Neuronal stem cell (in vitro differentiated cells): Measurements from ENCODE around the gene CIDEA.

Source experiments
- DNase-seq: peaks from one replicate; pipeline ENCODE4 v3.0.0-alpha.2; 2013; ENCODE audit warnings: low spot score
- H2AFZ ChIP-seq: one replicate; pipeline ENCODE4 v1.6.1; 2013; ENCODE audit warnings: mild to moderate bottlenecking, low read length, inconsistent platforms
- H2AK5ac ChIP-seq: 2 replicates; pipeline ENCODE4 v1.6.1; 2013; ENCODE audit warnings: low read depth, mild to moderate bottlenecking, inconsistent platforms, low read length, moderate library complexity, mixed read lengths
- H2BK120ac ChIP-seq: 2 replicates; pipeline ENCODE4 v1.6.1; 2013; ENCODE audit warnings: low read depth, mild to moderate bottlenecking, inconsistent platforms, low read length, moderate library complexity, mixed read lengths
- H2BK12ac ChIP-seq: one replicate; pipeline ENCODE4 v1.6.1; 2013; ENCODE audit warnings: low read length, inconsistent platforms
- H2BK15ac ChIP-seq: 2 replicates; pipeline ENCODE4 v1.6.1; 2013; ENCODE audit warnings: mild to moderate bottlenecking, low read length, inconsistent platforms, mixed read lengths
- H2BK5ac ChIP-seq: one replicate; pipeline ENCODE4 v1.6.1; 2013; ENCODE audit warnings: inconsistent platforms, mild to moderate bottlenecking, low read length, moderate library complexity
- H3K14ac ChIP-seq: one replicate; pipeline ENCODE4 v1.6.1; 2013; ENCODE audit warnings: low read length, inconsistent platforms
- H3K18ac ChIP-seq: 2 replicates; pipeline ENCODE4 v1.6.1; 2013; ENCODE audit warnings: low read length, inconsistent platforms
- H3K23ac ChIP-seq: 2 replicates; pipeline ENCODE4 v1.6.1; 2013; ENCODE audit warnings: low read depth, mild to moderate bottlenecking, mixed read lengths, low read length, inconsistent platforms; ENCODE audit not compliant: poor library complexity
- H3K27ac ChIP-seq: replicated peaks from 3 replicates; pipeline ENCODE4 v1.5.1; 2013; ENCODE audit warnings: low read length, inconsistent platforms
- H3K27me3 ChIP-seq, 3 experiments: 2 replicates each; pipeline ENCODE4 v1.6.1; 2013; ENCODE audit warnings: low read length in 3 of 3, mild to moderate bottlenecking in 2 of 3, inconsistent platforms in 1 of 3, low read depth in 1 of 3, mixed read lengths in 1 of 3, moderate library complexity in 1 of 3; ENCODE audit not compliant: control insufficient read depth in 3 of 3, insufficient read depth in 3 of 3
- H3K36me3 ChIP-seq, 2 donors: replicated peaks in 1 of 2; 2 replicates each; pipeline ENCODE4 v1.6.1; 2013; ENCODE audit warnings: low read length in 2 of 2; ENCODE audit not compliant: control insufficient read depth in 2 of 2, insufficient read depth in 2 of 2
- H3K4ac ChIP-seq: 2 replicates; pipeline ENCODE4 v1.6.1; 2013; ENCODE audit warnings: inconsistent platforms, mild to moderate bottlenecking, low read length, moderate library complexity
- H3K4me1 ChIP-seq, 2 donors: 1 replicate in 1 of 2; 2 replicates in 1 of 2; pipeline ENCODE4 v1.6.1; 2013; ENCODE audit warnings: low read length in 2 of 2, low read depth in 1 of 2; ENCODE audit not compliant: control insufficient read depth in 2 of 2, insufficient read depth in 1 of 2
- H3K4me2 ChIP-seq: one replicate; pipeline ENCODE4 v1.6.1; 2013; ENCODE audit warnings: mild to moderate bottlenecking, low read length, inconsistent platforms; ENCODE audit not compliant: insufficient read depth, poor library complexity, severe bottlenecking
- H3K4me3 ChIP-seq, 2 donors: 2 replicates each; pipeline ENCODE4 v1.5.1; 2013; ENCODE audit warnings: low read length in 2 of 2, mild to moderate bottlenecking in 2 of 2, inconsistent platforms in 1 of 2, moderate library complexity in 1 of 2
- H3K79me1 ChIP-seq: one replicate; pipeline ENCODE4 v1.6.1; 2013; ENCODE audit warnings: low read depth, mild to moderate bottlenecking, inconsistent platforms, low read length, moderate library complexity
- H3K9ac ChIP-seq: one replicate; pipeline ENCODE4 v1.6.1; 2013; ENCODE audit warnings: mild to moderate bottlenecking, low read depth, low read length, inconsistent platforms; ENCODE audit not compliant: poor library complexity
- H3K9me3 ChIP-seq, 2 donors: replicated peaks in 1 of 2; 2 replicates each; pipeline versions ENCODE3 to v1.6.1; 2013; ENCODE audit warnings: low read length in 2 of 2, mild to moderate bottlenecking in 2 of 2, inconsistent platforms in 1 of 2, low read depth in 1 of 2, mixed read lengths in 1 of 2, moderate library complexity in 1 of 2; ENCODE audit not compliant: control insufficient read depth in 2 of 2, insufficient read depth in 1 of 2
- H4K8ac ChIP-seq: one replicate; pipeline ENCODE4 v1.6.1; 2013; ENCODE audit warnings: low read depth, mild to moderate bottlenecking, inconsistent platforms, low read length, moderate library complexity
- H4K91ac ChIP-seq: one replicate; pipeline ENCODE4 v1.6.1; 2013; ENCODE audit warnings: low read length, low read depth, mild to moderate bottlenecking, inconsistent platforms; ENCODE audit not compliant: poor library complexity
- WGBS, 2 donors: extraction: QIAGEN DNeasy Blood & Tissue Kit; methylation state at CpG; one replicate each; pipeline ENCODE4 v1.1.7; 2013; ENCODE audit warnings: missing lambda C conversion rate in 2 of 2, mixed read lengths in 1 of 2; ENCODE audit not compliant: insufficient read length in 2 of 2, insufficient replicate concordance in 1 of 2; ENCODE audit errors: extremely low coverage in 2 of 2; 5-methylcytosine and 5-hydroxymethylcytosine counted together

The CIDEA gene

DNA sequence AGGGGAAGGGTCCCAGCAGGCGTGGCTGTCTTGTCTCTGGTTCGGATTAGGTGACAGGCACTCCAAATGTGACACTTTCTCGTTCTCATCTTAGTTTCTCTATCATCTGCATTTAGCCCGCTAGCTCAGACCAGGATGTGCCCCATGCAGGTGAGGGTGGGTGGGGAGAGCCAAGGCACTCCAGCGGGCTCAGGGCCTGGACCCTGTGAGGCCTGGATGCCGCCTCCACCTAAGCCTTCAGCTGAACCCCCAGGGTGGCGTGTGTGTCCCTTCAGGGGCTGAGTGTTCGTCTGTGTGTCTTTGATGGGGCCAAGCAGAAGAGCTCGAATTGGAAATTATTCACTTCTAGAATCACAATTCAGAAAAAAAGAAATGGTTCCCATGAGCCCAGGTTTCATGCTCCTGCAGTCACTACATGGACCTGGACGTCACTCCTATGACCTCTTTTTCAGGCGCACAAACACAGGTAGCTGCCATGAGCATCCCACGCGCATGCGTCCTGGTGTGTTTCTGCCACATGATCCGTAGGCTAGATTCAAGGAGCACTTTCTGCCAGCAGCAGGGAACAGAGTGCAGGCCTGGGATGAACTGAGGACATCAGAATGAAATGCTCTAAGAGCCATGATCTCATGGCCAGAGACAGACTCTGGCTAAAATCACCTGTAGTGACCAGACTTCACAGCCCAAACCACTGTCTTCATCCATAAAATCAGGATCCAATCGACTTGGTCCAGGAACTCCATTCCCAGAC, 25.8 kb downstream of the CIDEA start:
- Histone ChIP-seq H3K4ac (peak overlapping the region; percentile 31), H3K23ac (no peak overlapping the region), H3K9ac (peak overlapping the region; percentile 74), H3K9me3 (no peaks in the 10 kb centered on the region), H2AFZ (peak overlapping the region; percentile 86), H2BK120ac (no peak overlapping the region), H3K4me3 (peak overlapping the region in 1 of 2 donors; percentile 41), H3K36me3 (no peaks in the 10 kb centered on the region), H3K18ac (peak overlapping the region; percentile 94), H2BK12ac (peak overlapping the region; percentile 82), H4K8ac (peak overlapping the region; percentile 43), H2BK15ac (peak overlapping the region; percentile 8), H3K14ac (no peak overlapping the region), H2BK5ac (peak overlapping the region; percentile 69), H3K27me3 (peaks cover 0 to 11% (median 0%) of the 10 kb centered on the region in 3 experiments), H3K4me2 (no peak overlapping the region), H2AK5ac (peak overlapping the region; percentile 93), H4K91ac (peak overlapping the region; percentile 61), H3K79me1 (no peaks in the 10 kb centered on the region), H3K4me1 (peaks cover 19 to 20% of the 10 kb centered on the region in 2 donors), H3K27ac (peak overlapping the region; percentile 94)
- WGBS, 2 donors, result no CpG with 5 or more reads among the region's 16 CpGs
- DNase-seq, result no peak

DNA sequence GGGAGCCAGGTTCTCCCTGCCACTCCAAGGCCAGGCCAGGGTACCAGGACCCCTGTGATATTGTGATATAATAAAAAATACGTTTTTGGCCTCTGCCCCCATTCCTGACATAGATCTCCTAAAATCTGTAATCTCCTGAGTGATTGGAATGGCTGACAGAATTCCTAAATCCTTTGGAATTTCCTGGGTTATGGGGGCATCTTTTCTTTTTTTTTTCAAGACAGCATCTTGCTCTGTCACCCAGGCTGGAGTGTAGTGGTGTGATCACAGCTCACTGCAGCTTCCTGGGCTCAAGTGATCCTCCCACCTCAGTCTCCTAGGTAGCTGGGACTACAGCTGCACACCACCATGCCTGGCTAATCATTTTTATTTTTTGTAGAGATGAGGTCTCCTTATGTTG, 27.7 kb downstream of the CIDEA start:
- peaks cover 19 to 20% of the 10 kb centered on the region in 2 donors for H3K4me1 ChIP-seq
- no peak overlapping the region for H2BK120ac ChIP-seq
- H2AK5ac ChIP-seq, result no peak overlapping the region
- H3K79me1 ChIP-seq, result no peaks in the 10 kb centered on the region
- H2BK5ac ChIP-seq, result no peak overlapping the region
- no peak overlapping the region for H3K4me3 ChIP-seq
- no peaks in the 10 kb centered on the region for H3K9me3 ChIP-seq
- no peak overlapping the region for H3K4me2 ChIP-seq
- peaks cover 0 to 26% (median under 1%) of the 10 kb centered on the region in 3 experiments for H3K27me3 ChIP-seq
- DNase-seq, result no peak
- H2BK15ac ChIP-seq, result peak overlapping the region; percentile 62
- no peak overlapping the region for H4K8ac ChIP-seq
- peak overlapping the region; percentile 61 for H3K18ac ChIP-seq
- no peak overlapping the region for H2AFZ ChIP-seq
- WGBS, 2 donors, result no CpG with 5 or more reads among the region's 1 CpG
- H3K9ac ChIP-seq, result no peak overlapping the region
- H4K91ac ChIP-seq, result no peak overlapping the region
- peak overlapping the region; percentile 14 for H2BK12ac ChIP-seq
- peak overlapping the region; percentile 60 for H3K23ac ChIP-seq
- no peak overlapping the region for H3K27ac ChIP-seq
- no peak overlapping the region for H3K4ac ChIP-seq
- H3K36me3 ChIP-seq, result no peaks in the 10 kb centered on the region
- H3K14ac ChIP-seq, result no peak overlapping the region

DNA sequence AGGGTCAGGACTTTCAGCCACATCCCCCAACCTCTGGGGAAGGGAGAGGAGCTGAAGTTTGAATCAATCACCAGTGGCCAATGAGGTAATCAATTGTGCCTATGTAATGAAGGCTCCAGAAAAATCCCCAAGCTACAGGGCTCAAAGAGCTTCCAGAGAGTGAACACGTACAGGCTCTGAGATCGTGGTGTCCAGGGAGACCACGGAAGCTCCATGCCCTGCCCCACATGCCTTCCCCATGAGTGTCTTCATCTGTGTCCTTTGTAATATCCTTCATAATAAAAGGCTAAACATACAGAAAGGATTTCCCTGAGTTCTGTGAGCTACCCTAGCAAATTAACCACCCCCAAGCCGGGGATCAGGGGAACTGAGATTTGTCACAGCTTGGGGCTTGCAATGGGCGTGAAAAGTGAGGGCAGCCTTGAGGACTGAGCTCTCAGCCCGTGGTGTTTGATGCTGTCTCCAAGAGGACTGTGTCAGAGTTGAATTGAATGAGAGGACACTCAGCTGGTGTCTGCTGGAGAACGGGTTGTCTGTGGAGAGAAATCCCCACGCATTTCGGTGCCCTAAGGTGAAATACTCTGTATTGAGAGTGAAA, 28.4 kb downstream of the CIDEA start:
- peaks cover 2 to 33% (median 7%) of the 10 kb centered on the region in 3 experiments for H3K27me3 ChIP-seq
- H3K27ac ChIP-seq, result no peak overlapping the region
- no peak overlapping the region for H2BK5ac ChIP-seq
- no peak for DNase-seq
- H3K4ac ChIP-seq, result no peak overlapping the region
- no peak overlapping the region for H3K23ac ChIP-seq
- no peak overlapping the region for H4K8ac ChIP-seq
- no peaks in the 10 kb centered on the region for H3K36me3 ChIP-seq
- no CpG with 5 or more reads among the region's 9 CpGs for WGBS, 2 donors
- H3K79me1 ChIP-seq, result no peaks in the 10 kb centered on the region
- no peak overlapping the region for H2AK5ac ChIP-seq
- H3K4me3 ChIP-seq, result no peak overlapping the region
- H3K4me2 ChIP-seq, result no peak overlapping the region
- no peak overlapping the region for H2BK120ac ChIP-seq
- H4K91ac ChIP-seq, result no peak overlapping the region
- H2AFZ ChIP-seq, result peak overlapping the region; percentile 4
- peaks cover 21 to 22% of the 10 kb centered on the region in 2 donors for H3K4me1 ChIP-seq
- no peak overlapping the region for H2BK12ac ChIP-seq
- no peaks in the 10 kb centered on the region for H3K9me3 ChIP-seq
- H3K9ac ChIP-seq, result no peak overlapping the region
- no peak overlapping the region for H3K14ac ChIP-seq
- H2BK15ac ChIP-seq, result no peak overlapping the region
- no peak overlapping the region for H3K18ac ChIP-seq

DNA sequence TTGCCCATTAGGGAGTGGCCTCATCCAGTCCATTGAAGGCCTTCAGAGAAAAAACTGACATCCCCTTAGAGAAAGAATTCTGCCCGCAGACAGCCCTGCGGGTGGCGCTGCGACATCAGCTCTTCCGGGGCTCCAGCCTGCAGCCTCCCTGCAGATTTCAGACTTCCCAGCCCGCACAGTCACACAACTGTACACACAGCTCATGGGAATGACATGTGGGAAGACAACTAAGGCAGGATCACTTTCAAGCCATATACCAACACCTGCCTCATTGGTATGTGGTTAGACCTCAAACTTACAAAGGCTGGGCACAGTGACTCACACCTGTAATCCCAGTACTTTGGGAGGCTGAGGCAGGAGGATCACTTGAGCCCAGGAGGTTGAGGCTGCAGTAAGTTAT, 29.1 kb downstream of the CIDEA start:
- no peaks in the 10 kb centered on the region for H3K36me3 ChIP-seq
- H4K91ac ChIP-seq, result no peak overlapping the region
- no CpG with 5 or more reads among the region's 6 CpGs for WGBS, 2 donors
- no peak overlapping the region for H3K4ac ChIP-seq
- no peak overlapping the region for H2AK5ac ChIP-seq
- H3K4me3 ChIP-seq, result no peak overlapping the region
- peaks cover 22 to 27% of the 10 kb centered on the region in 2 donors for H3K4me1 ChIP-seq
- no peak overlapping the region for H2BK12ac ChIP-seq
- H3K27me3 ChIP-seq, result peaks cover 7 to 40% (median 15%) of the 10 kb centered on the region in 3 experiments
- DNase-seq, result no peak
- H2BK5ac ChIP-seq, result no peak overlapping the region
- H3K4me2 ChIP-seq, result no peak overlapping the region
- H3K27ac ChIP-seq, result no peak overlapping the region
- H3K9ac ChIP-seq, result no peak overlapping the region
- no peak overlapping the region for H3K14ac ChIP-seq
- H3K9me3 ChIP-seq, result no peaks in the 10 kb centered on the region
- no peak overlapping the region for H3K23ac ChIP-seq
- H2AFZ ChIP-seq, result no peak overlapping the region
- no peak overlapping the region for H4K8ac ChIP-seq
- no peak overlapping the region for H3K18ac ChIP-seq
- H2BK120ac ChIP-seq, result no peak overlapping the region
- no peaks in the 10 kb centered on the region for H3K79me1 ChIP-seq
- no peak overlapping the region for H2BK15ac ChIP-seq
